ENCODE data around the gene SGF29.
"Not testable (repeated sequence)": the region's sequence is repeated elsewhere in the genome, so short reads cannot be mapped to it uniquely, and the experiment has no call there.

Gene SGF29

DNA sequence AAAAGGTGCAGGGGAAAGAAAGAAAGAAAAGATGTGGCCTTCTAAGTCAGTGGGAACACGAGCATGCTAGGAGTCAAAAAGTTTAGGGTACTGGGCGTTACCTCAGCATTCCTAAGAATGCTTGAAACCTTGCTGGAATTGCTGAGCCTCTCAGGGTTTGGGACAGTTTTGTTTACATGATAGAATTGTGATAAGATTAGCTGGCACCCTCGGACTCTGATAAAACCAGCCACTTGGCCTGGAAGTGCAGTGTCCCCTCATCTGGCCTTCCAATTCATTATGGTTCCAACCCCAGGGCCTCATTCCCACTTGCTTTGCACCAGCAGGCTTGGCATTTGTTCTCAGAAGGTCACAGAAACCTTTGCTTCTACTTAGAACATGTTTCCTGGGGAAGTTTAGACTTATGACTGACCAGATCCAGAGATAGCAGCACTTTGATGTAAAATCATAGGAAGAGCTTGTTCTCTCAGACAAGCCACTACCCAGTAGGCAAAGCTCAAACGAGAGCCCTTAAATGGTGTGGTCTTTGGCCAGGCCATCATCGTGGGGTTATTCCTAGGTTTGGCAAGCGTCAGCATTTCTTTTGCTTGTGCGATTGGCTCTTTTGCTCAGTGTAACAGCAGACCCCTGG, 8.0 kb downstream of the SGF29 start:
- no peaks in the 10 kb centered on the region for H3K4me1 ChIP-seq (ENCODE audit: low read depth, poor library complexity, severe bottlenecking)
- no peak overlapping the region for H3K4me3 ChIP-seq (IDR thresholded peaks at IDR 0.05; ENCODE audit: insufficient read depth, low read depth, low read length)
- no peak overlapping the region for H3K9ac ChIP-seq
- no peaks in the 10 kb centered on the region; the same call in 1 of the 2 replicates for H3K36me3 ChIP-seq (ENCODE audit: insufficient read depth)
- H3K27ac ChIP-seq = no peak overlapping the region
- TF ChIP-seq, protein P1, sequence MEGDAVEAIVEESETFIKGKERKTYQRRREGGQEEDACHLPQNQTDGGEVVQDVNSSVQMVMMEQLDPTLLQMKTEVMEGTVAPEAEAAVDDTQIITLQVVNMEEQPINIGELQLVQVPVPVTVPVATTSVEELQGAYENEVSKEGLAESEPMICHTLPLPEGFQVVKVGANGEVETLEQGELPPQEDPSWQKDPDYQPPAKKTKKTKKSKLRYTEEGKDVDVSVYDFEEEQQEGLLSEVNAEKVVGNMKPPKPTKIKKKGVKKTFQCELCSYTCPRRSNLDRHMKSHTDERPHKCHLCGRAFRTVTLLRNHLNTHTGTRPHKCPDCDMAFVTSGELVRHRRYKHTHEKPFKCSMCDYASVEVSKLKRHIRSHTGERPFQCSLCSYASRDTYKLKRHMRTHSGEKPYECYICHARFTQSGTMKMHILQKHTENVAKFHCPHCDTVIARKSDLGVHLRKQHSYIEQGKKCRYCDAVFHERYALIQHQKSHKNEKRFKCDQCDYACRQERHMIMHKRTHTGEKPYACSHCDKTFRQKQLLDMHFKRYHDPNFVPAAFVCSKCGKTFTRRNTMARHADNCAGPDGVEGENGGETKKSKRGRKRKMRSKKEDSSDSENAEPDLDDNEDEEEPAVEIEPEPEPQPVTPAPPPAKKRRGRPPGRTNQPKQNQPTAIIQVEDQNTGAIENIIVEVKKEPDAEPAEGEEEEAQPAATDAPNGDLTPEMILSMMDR (conservative IDR thresholded peaks at IDR 0.05; ENCODE audit: low read depth, low read length) = no peak
- H3K27me3 ChIP-seq (ENCODE audit: insufficient read depth, low read depth) = no peaks in the 10 kb centered on the region
- no peak overlapping the region for H3K4me2 ChIP-seq
- no peak overlapping the region for H2AFZ ChIP-seq (ENCODE audit: low read depth)
- H4K20me1 ChIP-seq (ENCODE audit: insufficient read depth) = no peaks in the 10 kb centered on the region
- no peaks in the 10 kb centered on the region for H3K79me2 ChIP-seq (ENCODE audit: insufficient read depth, low read depth)

GRCh38 chr16:28562199-28562598, 8.5 kb downstream of the SGF29 start:
- no peak overlapping the region for H3K4me3 ChIP-seq (IDR thresholded peaks at IDR 0.05; ENCODE audit: insufficient read depth, low read depth, low read length)
- no peaks in the 10 kb centered on the region for H3K79me2 ChIP-seq (ENCODE audit: insufficient read depth, low read depth)
- TF ChIP-seq, protein P1 (conservative IDR thresholded peaks at IDR 0.05; ENCODE audit: low read depth, low read length) = no peak
- no peak overlapping the region for H2AFZ ChIP-seq (ENCODE audit: low read depth)
- no peak overlapping the region for H3K9ac ChIP-seq
- H4K20me1 ChIP-seq (ENCODE audit: insufficient read depth) = no peaks in the 10 kb centered on the region
- H3K36me3 ChIP-seq (ENCODE audit: insufficient read depth) = no peaks in the 10 kb centered on the region; the same call in 1 of the 2 replicates
- no peaks in the 10 kb centered on the region for H3K27me3 ChIP-seq (ENCODE audit: insufficient read depth, low read depth)
- no peak overlapping the region for H3K4me2 ChIP-seq
- no peak overlapping the region for H3K27ac ChIP-seq
- no peaks in the 10 kb centered on the region for H3K4me1 ChIP-seq (ENCODE audit: low read depth, poor library complexity, severe bottlenecking)

- Histone ChIP-seq H2AFZ (ENCODE audit: low read depth) (no peak overlapping the region), H3K4me3 (IDR thresholded peaks at IDR 0.05; ENCODE audit: insufficient read depth, low read depth, low read length) (no peak overlapping the region), H3K27ac (no peak overlapping the region), H3K27me3 (ENCODE audit: insufficient read depth, low read depth) (no peaks in the 10 kb centered on the region), H3K9ac (no peak overlapping the region), H4K20me1 (ENCODE audit: insufficient read depth) (no peaks in the 10 kb centered on the region), H3K4me1 (ENCODE audit: low read depth, poor library complexity, severe bottlenecking) (no peaks in the 10 kb centered on the region), H3K79me2 (ENCODE audit: insufficient read depth, low read depth) (no peaks in the 10 kb centered on the region; the same call in 1 of the 2 replicates), H3K4me2 (no peak overlapping the region), H3K36me3 (ENCODE audit: insufficient read depth) (no peaks in the 10 kb centered on the region; the same call in 1 of the 2 replicates)
- TF ChIP-seq, protein P1 (conservative IDR thresholded peaks at IDR 0.05; ENCODE audit: low read depth, low read length) = no peak
These were observed 9.5 kb downstream of the SGF29 start for GRCh38 chr16:28563218-28563617.

GRCh38 chr16:28566233-28566925, 12.7 kb downstream of the SGF29 start:
- H3K79me2 ChIP-seq (ENCODE audit: insufficient read depth, low read depth); H3K4me2 ChIP-seq; H3K27me3 ChIP-seq (ENCODE audit: insufficient read depth, low read depth); H3K9ac ChIP-seq; H3K4me1 ChIP-seq (ENCODE audit: low read depth, poor library complexity, severe bottlenecking); H4K20me1 ChIP-seq (ENCODE audit: insufficient read depth); H2AFZ ChIP-seq (ENCODE audit: low read depth); H3K27ac ChIP-seq; H3K4me3 ChIP-seq (IDR thresholded peaks at IDR 0.05; ENCODE audit: insufficient read depth, low read depth, low read length); H3K36me3 ChIP-seq (ENCODE audit: insufficient read depth): not testable (repeated sequence)

DNA sequence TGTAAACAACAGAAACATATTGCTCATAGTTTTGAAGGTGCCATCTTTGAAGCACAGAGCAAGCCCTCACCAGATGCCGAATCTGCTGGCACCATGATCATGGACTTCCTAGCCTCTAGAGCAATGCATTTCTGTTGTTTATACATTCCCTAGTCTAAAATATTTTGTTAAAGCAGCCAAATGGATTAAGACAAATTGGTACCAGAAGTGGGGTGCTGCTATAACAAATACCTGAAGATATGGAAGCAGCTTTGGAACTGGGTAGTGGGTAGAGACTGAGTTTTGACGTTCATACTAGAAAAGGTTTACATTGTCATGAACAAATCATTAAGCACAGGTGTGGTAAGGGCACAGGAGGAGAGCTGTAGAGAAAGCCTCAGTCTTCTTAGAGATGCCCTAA, 13.6 kb downstream of the SGF29 start:
- Histone ChIP-seq H3K79me2 (ENCODE audit: insufficient read depth, low read depth) (no peaks in the 10 kb centered on the region; the same call in 1 of the 2 replicates), H3K36me3 (ENCODE audit: insufficient read depth) (no peaks in the 10 kb centered on the region)
- TF ChIP-seq, protein P1 (conservative IDR thresholded peaks at IDR 0.05; ENCODE audit: low read depth, low read length) = no peak

More for the DNA sequence above, 13.6 kb downstream of the SGF29 start:
- Histone ChIP-seq H3K9ac (no peak overlapping the region), H2AFZ (ENCODE audit: low read depth) (no peak overlapping the region), H4K20me1 (ENCODE audit: insufficient read depth) (no peaks in the 10 kb centered on the region), H3K27ac (no peak overlapping the region), H3K4me2 (no peak overlapping the region), H3K4me3 (IDR thresholded peaks at IDR 0.05; ENCODE audit: insufficient read depth, low read depth, low read length) (no peak overlapping the region), H3K27me3 (ENCODE audit: insufficient read depth, low read depth) (no peaks in the 10 kb centered on the region), H3K4me1 (ENCODE audit: low read depth, poor library complexity, severe bottlenecking) (no peaks in the 10 kb centered on the region)

Measured in KMS-11 (cell line).